AG10803 (cell line): ENCODE results near the gene OXA1L.
A peak's percentile ranks its signal among the peaks of the same experiment; 100 is the strongest.

Experiments
- DNase-seq: peaks from one replicate; pipeline ENCODE4 v3.0.0; 2010; ENCODE audit warnings: low read depth
- H3K4me3 ChIP-seq: 2 replicates; pipeline ENCODE4 v1.5.1; 2011; ENCODE audit warnings: mild to moderate bottlenecking, low read length, control low read depth
- TF ChIP-seq, protein P1 (sequence below): conservative IDR thresholded peaks from 2 replicates; pipeline ENCODE4 v1.5.1; 2011; ENCODE audit warnings: mild to moderate bottlenecking, low read length, control low read depth, inconsistent platforms

The OXA1L gene

DNA sequence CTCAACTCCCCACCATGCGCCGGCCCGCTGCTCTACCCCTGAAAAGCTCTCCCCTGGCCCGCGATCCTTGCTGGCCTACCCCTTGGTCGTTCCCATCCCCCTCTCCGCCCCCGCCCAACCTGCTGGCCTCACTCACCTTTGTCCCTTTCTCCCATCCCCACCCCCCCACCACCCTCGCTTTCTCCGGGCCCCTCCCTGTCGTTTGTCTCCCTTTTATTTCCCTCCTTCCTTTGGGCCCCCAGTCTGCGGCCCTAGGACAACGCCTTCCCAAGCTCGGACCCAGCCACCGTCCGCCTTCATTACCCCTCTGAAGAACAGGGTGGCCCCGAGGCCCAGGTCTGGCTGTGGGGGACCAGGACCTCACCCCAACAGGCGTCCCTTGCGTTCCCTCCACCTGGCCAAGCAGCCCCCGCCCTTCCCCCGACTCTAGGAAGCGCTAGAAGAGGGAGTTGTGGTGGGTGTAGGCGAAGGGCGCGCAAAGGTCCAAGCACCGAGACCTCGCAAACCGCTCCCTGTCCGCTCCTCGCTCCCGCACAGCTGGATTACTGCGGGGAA, 55.6 kb downstream of the OXA1L start:
- TF ChIP-seq, protein P1, sequence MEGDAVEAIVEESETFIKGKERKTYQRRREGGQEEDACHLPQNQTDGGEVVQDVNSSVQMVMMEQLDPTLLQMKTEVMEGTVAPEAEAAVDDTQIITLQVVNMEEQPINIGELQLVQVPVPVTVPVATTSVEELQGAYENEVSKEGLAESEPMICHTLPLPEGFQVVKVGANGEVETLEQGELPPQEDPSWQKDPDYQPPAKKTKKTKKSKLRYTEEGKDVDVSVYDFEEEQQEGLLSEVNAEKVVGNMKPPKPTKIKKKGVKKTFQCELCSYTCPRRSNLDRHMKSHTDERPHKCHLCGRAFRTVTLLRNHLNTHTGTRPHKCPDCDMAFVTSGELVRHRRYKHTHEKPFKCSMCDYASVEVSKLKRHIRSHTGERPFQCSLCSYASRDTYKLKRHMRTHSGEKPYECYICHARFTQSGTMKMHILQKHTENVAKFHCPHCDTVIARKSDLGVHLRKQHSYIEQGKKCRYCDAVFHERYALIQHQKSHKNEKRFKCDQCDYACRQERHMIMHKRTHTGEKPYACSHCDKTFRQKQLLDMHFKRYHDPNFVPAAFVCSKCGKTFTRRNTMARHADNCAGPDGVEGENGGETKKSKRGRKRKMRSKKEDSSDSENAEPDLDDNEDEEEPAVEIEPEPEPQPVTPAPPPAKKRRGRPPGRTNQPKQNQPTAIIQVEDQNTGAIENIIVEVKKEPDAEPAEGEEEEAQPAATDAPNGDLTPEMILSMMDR, result no peak
- peak overlapping the region; percentile 48 for H3K4me3 ChIP-seq
- DNase-seq, result no peak
